Fibroblast of mammary gland (primary cell): ENCODE measurements around the gene ZNF385D.
A peak's percentile ranks its signal among the peaks of the same experiment; 100 is the strongest.

Experiments
- DNase-seq: peaks from one replicate; pipeline ENCODE4 v3.0.0-alpha.2; 2010; ENCODE audit warnings: low read depth
- H3K4me3 ChIP-seq: 2 replicates; pipeline ENCODE4 v1.5.1; 2011; ENCODE audit warnings: low read depth, mild to moderate bottlenecking, low read length, moderate library complexity; ENCODE audit not compliant: control insufficient read depth
- TF ChIP-seq, protein P1 (sequence below): conservative IDR thresholded peaks from 2 replicates; pipeline ENCODE4 v1.5.1; 2011; ENCODE audit warnings: low read depth, low read length, inconsistent platforms; ENCODE audit not compliant: control insufficient read depth, insufficient read depth

ZNF385D gene

DNA sequence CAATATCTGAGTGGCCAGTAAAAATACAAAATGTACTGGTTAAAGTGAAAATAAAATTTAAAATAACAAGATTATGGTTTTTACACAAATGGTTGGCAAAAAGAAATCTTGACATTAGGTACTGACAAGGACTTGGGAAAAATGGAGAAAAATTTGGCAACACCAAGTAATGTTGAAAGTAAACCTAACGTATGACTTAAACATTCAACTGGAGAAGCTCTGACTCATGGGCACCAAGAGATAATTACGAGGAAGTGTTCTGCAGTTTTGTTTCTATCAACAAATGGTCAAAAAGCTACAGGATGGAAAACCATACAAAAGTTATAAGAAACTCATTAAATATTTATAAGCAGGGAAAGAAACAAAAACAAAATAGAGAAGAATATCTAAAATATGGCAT lies 177.7 kb downstream of the ZNF385D start:
- no peak overlapping the region for H3K4me3 ChIP-seq
- peak; percentile 63 for DNase-seq
- TF ChIP-seq, protein P1, sequence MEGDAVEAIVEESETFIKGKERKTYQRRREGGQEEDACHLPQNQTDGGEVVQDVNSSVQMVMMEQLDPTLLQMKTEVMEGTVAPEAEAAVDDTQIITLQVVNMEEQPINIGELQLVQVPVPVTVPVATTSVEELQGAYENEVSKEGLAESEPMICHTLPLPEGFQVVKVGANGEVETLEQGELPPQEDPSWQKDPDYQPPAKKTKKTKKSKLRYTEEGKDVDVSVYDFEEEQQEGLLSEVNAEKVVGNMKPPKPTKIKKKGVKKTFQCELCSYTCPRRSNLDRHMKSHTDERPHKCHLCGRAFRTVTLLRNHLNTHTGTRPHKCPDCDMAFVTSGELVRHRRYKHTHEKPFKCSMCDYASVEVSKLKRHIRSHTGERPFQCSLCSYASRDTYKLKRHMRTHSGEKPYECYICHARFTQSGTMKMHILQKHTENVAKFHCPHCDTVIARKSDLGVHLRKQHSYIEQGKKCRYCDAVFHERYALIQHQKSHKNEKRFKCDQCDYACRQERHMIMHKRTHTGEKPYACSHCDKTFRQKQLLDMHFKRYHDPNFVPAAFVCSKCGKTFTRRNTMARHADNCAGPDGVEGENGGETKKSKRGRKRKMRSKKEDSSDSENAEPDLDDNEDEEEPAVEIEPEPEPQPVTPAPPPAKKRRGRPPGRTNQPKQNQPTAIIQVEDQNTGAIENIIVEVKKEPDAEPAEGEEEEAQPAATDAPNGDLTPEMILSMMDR: no peak

DNA sequence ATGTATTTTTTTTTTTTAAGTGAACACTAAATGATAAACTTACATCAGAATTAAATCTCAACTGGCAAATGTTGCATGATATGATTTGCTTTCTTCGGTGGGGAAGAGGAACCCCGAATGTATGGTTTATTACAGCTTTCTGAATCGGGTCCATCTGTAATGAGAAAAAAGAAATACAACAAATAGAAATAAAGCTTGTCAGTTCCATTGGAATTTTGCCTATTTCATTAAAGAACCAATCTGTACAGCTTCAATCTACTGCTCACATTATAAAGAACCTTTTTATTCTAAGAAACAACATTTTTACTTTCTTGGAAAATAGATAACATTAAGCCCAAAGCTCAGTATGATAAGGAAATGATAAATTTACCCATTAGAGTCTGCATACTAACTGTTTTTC lies 186.5 kb downstream of the ZNF385D start:
- DNase-seq: no peak
- no peak overlapping the region for H3K4me3 ChIP-seq
- TF ChIP-seq, protein P1: no peak

DNA sequence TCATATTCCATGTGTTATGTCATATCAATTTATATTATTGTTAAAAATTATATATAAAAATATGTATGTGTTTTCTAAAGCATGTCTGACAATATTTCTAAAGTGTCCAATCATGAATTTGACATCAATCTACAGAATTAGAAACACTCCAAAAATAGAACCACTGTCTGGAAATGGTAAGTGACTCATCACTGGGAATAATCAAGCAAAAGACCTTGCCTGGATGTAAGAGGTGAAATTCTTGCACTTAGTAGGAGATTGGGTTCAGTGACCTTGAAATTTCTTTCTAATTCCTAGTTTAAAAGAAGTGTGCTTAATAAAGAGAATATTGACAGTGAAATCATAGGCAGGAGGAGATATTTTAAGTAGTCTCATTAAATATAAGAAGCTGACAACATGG lies 188.8 kb downstream of the ZNF385D start:
- no peak overlapping the region for H3K4me3 ChIP-seq
- TF ChIP-seq, protein P1: no peak
- DNase-seq: peak; percentile 45

DNA sequence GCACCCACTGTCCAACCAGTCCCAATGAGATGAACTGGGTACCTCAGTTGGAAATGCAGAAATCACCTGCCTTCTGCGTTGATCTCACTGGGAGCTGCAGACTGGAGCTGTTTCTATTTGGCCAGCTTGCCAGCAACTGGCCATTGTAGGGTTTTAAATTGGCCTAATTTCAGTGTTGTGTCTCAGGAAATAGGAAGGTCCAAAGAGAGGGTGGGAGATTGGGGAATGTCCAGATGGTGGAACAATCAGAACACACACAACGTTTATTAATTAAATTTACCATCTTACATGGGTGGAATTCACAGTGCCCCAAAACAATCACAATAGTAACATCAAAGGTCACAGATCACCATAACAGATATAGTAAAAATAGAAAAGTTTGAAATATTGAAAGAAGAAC lies 189.5 kb downstream of the ZNF385D start:
- no peak overlapping the region for H3K4me3 ChIP-seq
- no peak for DNase-seq
- TF ChIP-seq, protein P1: no peak

DNA sequence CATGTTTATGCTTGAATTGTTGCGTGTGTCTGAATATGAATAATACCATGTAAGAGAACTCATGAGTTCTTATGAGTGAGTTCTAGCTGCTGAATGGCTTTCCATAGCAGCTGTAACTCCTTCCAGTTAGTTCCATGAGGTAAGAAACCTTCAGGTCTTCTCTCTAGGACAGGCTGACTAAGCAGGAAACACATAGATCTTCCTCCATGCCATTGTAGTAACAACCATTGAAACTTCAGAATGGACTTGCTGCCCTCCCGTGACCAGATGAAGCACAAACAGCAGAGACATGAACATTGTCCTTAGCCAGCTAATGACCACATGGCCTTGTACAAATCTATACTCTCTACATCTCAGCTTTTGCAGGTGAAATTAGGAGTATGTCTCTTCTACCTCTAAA lies 200.0 kb downstream of the ZNF385D start:
- peak; percentile 29 for DNase-seq
- no peak overlapping the region for H3K4me3 ChIP-seq
- TF ChIP-seq, protein P1: no peak

DNA sequence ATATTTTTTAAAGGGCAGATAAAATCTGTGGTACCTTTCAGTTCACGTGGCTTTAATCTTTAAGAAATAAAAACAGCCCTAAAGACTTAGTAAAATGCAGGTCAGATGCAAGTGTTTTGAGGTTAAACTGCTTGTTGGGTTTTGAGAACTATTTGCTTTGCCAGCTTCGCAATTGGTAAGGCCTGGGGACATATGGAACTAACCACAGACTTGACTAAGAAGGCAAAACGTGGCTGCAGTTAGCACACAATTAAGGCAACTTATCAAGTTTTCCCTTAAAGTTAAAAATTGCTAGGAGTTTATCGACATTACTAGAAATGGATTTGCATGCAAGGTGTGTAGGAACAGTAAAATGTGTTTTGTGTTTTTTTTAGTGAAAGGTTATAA lies 206.9 kb downstream of the ZNF385D start:
- peak; percentile 52 for DNase-seq
- H3K4me3 ChIP-seq: no peak overlapping the region
- TF ChIP-seq, protein P1: no peak

DNA sequence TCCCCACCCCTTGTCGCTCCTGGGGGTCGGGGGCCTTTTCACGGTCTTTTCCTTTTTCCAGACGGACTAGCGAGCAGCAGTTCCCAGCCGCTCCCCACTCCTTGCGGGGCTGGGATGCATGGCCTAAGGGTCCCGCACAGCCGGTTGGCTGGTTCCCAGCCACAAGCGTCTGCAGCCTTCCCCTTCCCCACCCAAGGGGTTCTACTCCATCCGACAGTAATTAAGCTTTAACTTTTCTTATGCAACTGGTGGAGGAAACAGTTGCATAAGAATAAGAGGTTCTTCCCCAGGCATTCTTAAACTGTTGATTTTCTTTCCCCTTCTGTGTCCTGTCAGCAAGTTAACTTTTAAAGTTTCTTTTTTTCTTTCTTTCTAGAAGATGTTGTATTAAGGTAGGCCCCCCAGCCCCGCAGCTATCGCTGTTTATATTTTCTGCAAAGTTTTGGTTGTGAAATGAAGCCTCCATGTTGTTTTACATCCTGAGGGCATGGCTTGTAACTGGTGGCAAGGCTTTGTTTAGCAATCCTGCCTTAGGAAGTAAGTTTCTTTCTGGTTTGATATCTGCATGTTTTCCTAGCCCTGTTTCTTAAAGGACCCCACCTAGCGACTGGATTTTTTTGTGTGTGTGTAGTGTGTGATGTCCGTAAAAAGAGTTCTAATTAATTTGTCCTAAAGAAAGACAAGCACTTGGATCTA lies 207.5 kb downstream of the ZNF385D start:
- H3K4me3 ChIP-seq: no peak overlapping the region
- TF ChIP-seq, protein P1: no peak
- DNase-seq: no peak
